ENCODE measurements around the gene ZNF516. TPM values are rescaled to one million over a fixed set of nuclear protein-coding genes. Genes with fewer than 3 reads are reported as not detected.

The ZNF516 gene
- total RNA-seq, 1 donor from 2014 or later = 12.3 TPM

- intact Hi-C loops (cut with DNase I) = no loop called here
- no peak for DNase-seq (ENCODE audit: missing footprints)
- ATAC-seq = no peak
Measured at GRCh38 chr18:76367168-76368125, 127.6 kb downstream of the ZNF516 start.

GRCh38 chr18:76365561-76365960, 129.5 kb downstream of the ZNF516 start:
- intact Hi-C loops (cut with DNase I) = no loop called here
- no peak for DNase-seq (ENCODE audit: missing footprints)
- no peak for ATAC-seq

GRCh38 chr18:76364282-76365259, 130.5 kb downstream of the ZNF516 start:
- intact Hi-C loops (cut with DNase I) = no loop called here
- no peak for DNase-seq (ENCODE audit: missing footprints)
- no peak for ATAC-seq

GRCh38 chr18:76363436-76364120, 131.5 kb downstream of the ZNF516 start:
- ATAC-seq (no peak), DNase-seq (ENCODE audit: missing footprints) (no peak)
- intact Hi-C loops (cut with DNase I) = no loop called here

DNA sequence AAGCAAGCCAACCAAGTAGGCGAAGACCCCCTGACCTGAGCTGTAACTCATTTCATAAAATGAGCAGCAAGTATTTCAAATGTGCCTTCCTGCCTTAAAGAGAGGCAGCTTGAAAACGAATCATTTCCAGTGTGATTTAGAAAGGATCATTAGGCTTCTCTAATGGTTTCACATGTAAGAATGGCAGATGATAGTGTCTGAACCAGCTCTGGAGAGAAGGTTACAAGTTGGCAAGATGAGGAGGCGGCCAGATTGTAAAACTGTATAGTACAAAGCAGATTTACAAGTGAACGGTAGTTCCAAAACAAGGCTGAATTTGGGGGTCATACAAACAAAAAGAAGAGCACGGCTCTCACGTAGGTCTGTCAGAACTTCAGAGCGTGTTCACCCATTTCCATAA, 132.4 kb downstream of the ZNF516 start:
- intact Hi-C loops (cut with DNase I) = no loop called here
- DNase-seq (ENCODE audit: missing footprints) (no peak), ATAC-seq (no peak)

- ATAC-seq (no peak), DNase-seq (ENCODE audit: missing footprints) (no peak)
- intact Hi-C loops (cut with DNase I) = no loop called here
Measured at GRCh38 chr18:76361219-76361618, 133.8 kb downstream of the ZNF516 start.

DNA sequence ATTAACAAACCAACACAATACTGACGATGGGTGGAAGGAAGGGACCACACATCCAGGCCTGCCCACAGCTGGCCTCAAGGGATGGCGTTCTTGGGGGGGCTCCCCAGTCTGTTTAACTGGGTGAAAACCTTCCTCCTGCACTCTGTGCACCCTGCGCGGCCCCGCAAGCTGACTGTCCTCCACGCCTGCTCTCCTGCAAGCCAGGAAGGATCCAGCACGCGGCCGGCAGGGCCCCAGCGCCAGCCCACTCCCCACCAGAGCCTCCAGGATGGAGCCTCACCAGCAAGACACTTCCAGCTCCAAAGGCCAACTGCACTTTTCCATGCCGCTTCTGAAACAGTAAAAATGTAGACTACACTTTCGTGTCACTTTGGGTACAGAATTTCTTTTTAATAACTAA, 135.1 kb downstream of the ZNF516 start:
- intact Hi-C loops (cut with DNase I) = loop anchor here (10.0 kb wide), 1 partner anchor 1715 kb away; no protein-coding TSS in a partner anchor
- ATAC-seq = no peak
- no peak for DNase-seq (ENCODE audit: missing footprints)

DNA sequence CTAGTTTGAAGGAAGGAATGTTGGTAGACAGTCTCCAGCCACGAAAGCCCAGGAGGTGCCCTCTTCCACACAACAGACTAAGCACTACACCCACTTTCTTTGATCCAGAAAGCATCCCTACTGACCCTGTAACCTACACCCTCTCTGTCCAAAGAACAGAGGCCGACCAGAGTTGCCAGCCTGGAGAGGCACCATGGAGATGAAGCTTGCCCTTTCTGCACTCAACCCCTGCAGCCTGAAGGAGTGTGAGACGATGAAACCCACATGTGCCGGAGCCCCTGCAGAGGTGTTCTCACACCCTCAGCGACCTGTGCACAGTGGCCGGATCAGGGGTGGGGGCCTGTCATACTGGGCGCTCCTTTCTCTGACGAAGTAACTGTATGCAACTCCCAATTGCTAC, 136.3 kb downstream of the ZNF516 start:
- no peak for ATAC-seq
- intact Hi-C loops (cut with DNase I) = loop anchor here (10.0 kb wide), 1 partner anchor 1714 kb away; no protein-coding TSS in a partner anchor

DNA sequence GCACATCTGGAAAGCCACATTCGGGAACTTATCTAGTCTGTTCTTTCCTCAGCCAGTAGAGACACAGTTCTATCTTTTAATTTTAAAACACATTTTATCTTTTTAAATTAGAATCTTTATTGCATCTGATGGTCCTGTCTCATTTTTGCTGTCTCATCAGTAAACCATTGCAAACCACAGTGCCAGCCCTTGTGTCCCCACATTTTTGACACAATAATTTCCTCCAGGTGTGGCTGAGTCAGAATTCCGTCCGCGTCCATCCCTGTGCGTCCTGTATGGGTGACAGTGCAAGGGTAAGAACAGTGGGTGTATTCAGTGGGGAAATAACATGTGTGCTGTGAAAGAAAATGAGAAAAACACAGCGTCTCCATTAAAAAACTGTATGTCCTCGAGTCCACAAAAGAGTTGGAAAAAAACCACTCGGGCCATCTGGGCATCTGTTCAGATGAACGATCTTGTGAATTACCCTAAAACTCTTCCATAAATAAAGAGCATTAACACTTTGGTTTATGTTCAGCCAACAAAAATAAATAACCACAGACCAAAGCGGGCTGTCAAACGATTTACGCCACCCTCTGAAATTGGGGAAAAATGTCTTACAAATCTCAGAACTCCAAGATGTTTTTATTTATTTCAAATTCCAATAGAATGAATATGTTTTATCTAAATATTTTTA, 137.3 kb downstream of the ZNF516 start:
- intact Hi-C loops (cut with DNase I) = loop anchor here (10.0 kb wide), 1 partner anchor 1713 kb away; no protein-coding TSS in a partner anchor
- ATAC-seq (no peak), DNase-seq (ENCODE audit: missing footprints) (no peak)

More for the DNA sequence above, 136.3 kb downstream of the ZNF516 start:
- no peak for DNase-seq (ENCODE audit: missing footprints)

DNA sequence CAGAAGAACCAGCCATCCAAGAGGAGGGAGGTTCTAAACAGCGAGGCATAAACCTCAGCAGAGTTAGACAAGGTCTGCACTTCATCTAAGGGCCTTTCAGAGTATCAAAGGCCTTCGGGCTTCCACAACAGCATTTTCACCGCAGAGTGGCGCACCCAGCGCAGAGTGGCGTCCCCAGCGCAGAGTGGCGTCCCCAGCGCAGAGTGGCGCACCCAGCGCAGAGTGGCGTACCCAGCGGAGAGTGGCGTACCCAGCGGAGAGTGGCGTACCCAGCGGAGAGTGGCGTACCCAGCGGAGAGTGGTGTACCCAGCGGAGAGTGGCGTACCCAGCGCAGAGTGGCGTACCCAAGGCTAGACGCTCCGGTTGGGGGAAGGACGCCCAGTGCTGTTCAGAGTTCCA, 137.9 kb downstream of the ZNF516 start:
- intact Hi-C loops (cut with DNase I) = loop anchor here (10.0 kb wide), 1 partner anchor 1712 kb away; no protein-coding TSS in a partner anchor
- DNase-seq (ENCODE audit: missing footprints) (no peak), ATAC-seq (no peak)

GRCh38 chr18:76356666-76357065, 138.4 kb downstream of the ZNF516 start:
- no peak for DNase-seq (ENCODE audit: missing footprints)
- intact Hi-C loops (cut with DNase I) = loop anchor here (10.0 kb wide), 1 partner anchor 1712 kb away; no protein-coding TSS in a partner anchor
- no peak for ATAC-seq

DNA sequence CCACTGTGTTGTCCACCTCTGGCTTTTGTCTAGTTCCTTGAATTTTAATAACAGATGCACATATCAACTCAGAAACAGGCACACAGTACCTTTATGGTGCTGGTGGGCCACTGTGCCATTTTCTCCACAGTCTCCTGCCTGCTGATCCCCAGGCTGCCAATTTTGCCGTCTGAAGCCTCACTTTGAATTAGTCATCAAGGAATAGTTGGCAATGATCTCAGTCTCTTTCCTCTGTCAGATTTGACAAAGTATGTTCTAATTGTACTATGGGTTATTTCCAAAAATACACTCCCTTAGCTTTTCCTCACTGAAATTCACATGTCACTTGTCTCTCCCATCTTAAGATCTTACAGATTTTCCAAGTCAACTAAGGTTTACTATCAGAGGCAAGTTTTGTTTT, 140.7 kb downstream of the ZNF516 start:
- ATAC-seq = no peak
- intact Hi-C loops (cut with DNase I) = loop anchor here (10.0 kb wide), 1 partner anchor 1710 kb away; no protein-coding TSS in a partner anchor

DNA sequence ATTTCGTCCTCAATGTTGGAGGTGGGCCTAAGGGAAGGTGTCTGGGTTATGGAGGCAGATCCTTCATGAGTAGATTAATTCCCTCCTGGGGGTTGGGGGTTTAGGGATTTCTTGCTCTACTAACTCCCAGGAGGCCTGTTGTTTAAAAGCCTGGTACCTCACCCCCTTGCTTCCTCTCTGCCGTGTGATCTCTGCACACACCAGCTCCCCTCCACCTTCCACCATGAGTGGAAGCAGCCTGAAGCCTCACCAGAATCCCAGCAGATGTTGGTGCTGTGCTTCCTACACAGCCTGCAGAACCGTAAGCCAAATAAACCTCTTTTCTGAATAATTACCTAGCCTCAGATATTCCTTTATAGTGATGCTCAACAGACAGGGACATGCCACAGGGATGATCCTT, 141.5 kb downstream of the ZNF516 start:
- DNase-seq (ENCODE audit: missing footprints) (no peak), ATAC-seq (no peak)
- intact Hi-C loops (cut with DNase I) = loop anchor here (10.0 kb wide), 1 partner anchor 1709 kb away; no protein-coding TSS in a partner anchor

More for the DNA sequence above, 140.7 kb downstream of the ZNF516 start:
- no peak for DNase-seq (ENCODE audit: missing footprints)

DNA sequence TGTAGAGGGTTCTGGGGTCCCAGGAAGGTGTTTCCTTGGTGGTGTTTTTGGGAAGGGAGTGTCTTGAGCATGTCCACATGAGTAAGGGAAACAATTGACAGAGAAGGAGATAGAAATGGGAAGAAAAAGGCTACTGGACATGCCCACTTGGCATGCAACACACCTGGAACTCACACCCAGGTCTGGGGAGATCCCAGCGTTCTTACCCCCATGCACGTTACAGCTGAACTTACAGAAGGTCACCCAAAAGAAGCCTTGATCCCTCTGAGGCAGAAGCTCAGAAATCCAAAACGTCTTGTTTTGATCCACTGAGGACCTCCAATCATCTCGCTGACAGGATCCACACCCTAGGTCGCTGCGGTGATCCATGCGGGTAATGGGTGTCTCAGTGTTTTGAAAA, 142.0 kb downstream of the ZNF516 start:
- intact Hi-C loops (cut with DNase I) = loop anchor here (10.0 kb wide), 1 partner anchor 1708 kb away; no protein-coding TSS in a partner anchor
- no peak for ATAC-seq
- no peak for DNase-seq (ENCODE audit: missing footprints)

DNA sequence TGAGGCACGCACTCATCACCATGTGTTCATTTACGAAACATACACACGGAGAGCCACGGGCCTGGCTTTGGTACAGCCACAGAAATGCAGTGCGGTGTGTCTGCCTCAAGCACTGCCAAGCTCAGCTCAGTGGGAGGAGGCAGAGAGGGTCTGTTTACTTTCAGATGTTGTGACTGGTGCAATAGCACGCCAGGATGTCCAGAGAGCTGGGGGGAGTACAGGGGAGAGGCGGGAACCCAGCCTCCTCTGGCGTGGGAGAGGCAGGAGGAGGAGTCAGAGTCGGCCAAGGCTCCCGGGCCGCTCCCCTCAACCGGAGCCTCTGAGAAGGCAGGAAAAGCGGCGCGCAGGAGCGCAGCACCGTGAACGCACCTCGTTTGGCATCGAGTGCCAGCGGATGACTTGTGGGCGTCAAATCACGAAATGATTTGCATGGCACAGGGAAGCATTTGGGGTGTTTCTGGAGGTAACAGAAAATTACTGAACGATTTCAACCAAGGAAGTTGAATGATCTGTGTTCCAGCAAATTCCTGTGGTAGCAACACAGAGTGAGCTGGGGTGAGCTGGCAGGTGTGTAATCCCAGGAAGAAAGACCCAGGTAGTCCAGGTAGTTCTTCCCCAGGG, 143.0 kb downstream of the ZNF516 start:
- intact Hi-C loops (cut with DNase I) = loop anchor here (10.0 kb wide), 1 partner anchor 1707 kb away; no protein-coding TSS in a partner anchor
- ATAC-seq = peak; percentile 92
- DNase-seq (ENCODE audit: missing footprints) = no peak

- DNase-seq (ENCODE audit: missing footprints) (no peak), ATAC-seq (no peak)
- intact Hi-C loops (cut with DNase I) = loop anchor here (10.0 kb wide), 1 partner anchor 1706 kb away; no protein-coding TSS in a partner anchor
Measured at GRCh38 chr18:76350134-76351025, 144.7 kb downstream of the ZNF516 start.
